GM10248 (cell line): ENCODE measurements around the gene AP1G2.

ENCODE experiments used
- CTCF ChIA-PET: fragments of 300-600 bp; sonication (Branson Sonifier 250); formaldehyde crosslinking; extraction: SDS; loops from one replicate; lab custom pipeline; 2021; ENCODE audit warnings: antibody characterized with exemption; lab: Yijun Ruan, JAX
- POLR2A ChIA-PET: fragments of 350-650 bp; sonication (Branson Sonifier 250); formaldehyde crosslinking; extraction: SDS; loops from one replicate; lab custom pipeline; 2020; ENCODE audit warnings: antibody characterized with exemption; lab: Yijun Ruan, JAX
- DNase-seq: peaks from one replicate; pipeline ENCODE4 v3.0.0; 2012; ENCODE audit errors: extremely low spot score
- CTCF ChIP-seq: IDR thresholded peaks from 2 replicates; pipeline ENCODE4 v1.5.1; 2012; ENCODE audit warnings: mild to moderate bottlenecking, low read depth; ENCODE audit errors: extremely low read depth, missing control alignments, control extremely low read depth

AP1G2 gene

GRCh38 chr14:23566778-23567185 is 809 bp downstream of the AP1G2 start:
- DNase-seq = no peak
- TF ChIP-seq CTCF = peak; percentile 21
- ChIA-PET CTCF (interaction anchor here (1.5 to 15.7 kb wide), 4 partner anchors 8 to 99 kb away, joined by 3 to 497 read pairs (median 8); no protein-coding TSS in a partner anchor), POLR2A (no interaction called here)

GRCh38 chr14:23566112-23566777 is 1.3 kb downstream of the AP1G2 start:
- POLR2A ChIA-PET = no interaction called here
- CTCF ChIA-PET = interaction anchor here (1.5 to 15.7 kb wide), 4 partner anchors 8 to 98 kb away, joined by 3 to 497 read pairs (median 8); no protein-coding TSS in a partner anchor

GRCh38 chr14:23565626-23566025 is 2.0 kb downstream of the AP1G2 start:
- TF ChIP-seq CTCF = no peak
- CTCF ChIA-PET = interaction anchor here (1.9 to 15.7 kb wide), 3 partner anchors 7 to 85 kb away, joined by 7 to 497 read pairs (median 9); no protein-coding TSS in a partner anchor
- POLR2A ChIA-PET = no interaction called here
- DNase-seq = no peak

More at GRCh38 chr14:23566112-23566777, 1.3 kb downstream of the AP1G2 start:
- DNase-seq = no peak
- TF ChIP-seq CTCF = no peak

GRCh38 chr14:23564876-23565275 is 2.7 kb downstream of the AP1G2 start:
- TF ChIP-seq CTCF = no peak
- POLR2A ChIA-PET = no interaction called here
- CTCF ChIA-PET = interaction anchor here (0.7 to 15.7 kb wide), 2 partner anchors 67 to 85 kb away, joined by 3 to 497 read pairs; no protein-coding TSS in a partner anchor
- no peak for DNase-seq

GRCh38 chr14:23564181-23564812 is 3.3 kb downstream of the AP1G2 start:
- CTCF ChIA-PET = interaction anchor here (0.7 to 15.7 kb wide), 4 partner anchors 8 to 346 kb away, joined by 3 to 497 read pairs (median 11); no protein-coding TSS in a partner anchor
- TF ChIP-seq CTCF = no peak
- POLR2A ChIA-PET = no interaction called here
- DNase-seq = no peak

- ChIA-PET CTCF (interaction anchor here (0.6 to 15.7 kb wide), 20 partner anchors 9 to 485 kb away, joined by 3 to 497 read pairs (median 4); partner anchors contain the start of gene PABPN1), POLR2A (no interaction called here)
- DNase-seq = no peak
- no peak for TF ChIP-seq CTCF
Measured at GRCh38 chr14:23563473-23564180, 4.0 kb downstream of the AP1G2 start.
